Lower leg skin (tissue), 4 donors: ENCODE data around the gene KMT2E. TPM values are rescaled to one million over a fixed set of nuclear protein-coding genes. Genes with fewer than 3 reads are reported as not detected.

Experiments
- DNase-seq, 2 donors: peaks; one replicate each; pipeline ENCODE4 v3.0.0-alpha.2; 2019; ENCODE audit warnings: low spot score in 2 of 2
- H3K4me3 ChIP-seq: fragments of 200-600 bp; sonication (generic); 2 replicates; pipeline ENCODE4 v1.5.1; 2017; ENCODE audit warnings: mild to moderate bottlenecking, low read depth; ENCODE audit not compliant: poor library complexity, severe bottlenecking
- POLR2A ChIP-seq, 2 donors: fragments of 450-650 bp; IDR thresholded peaks; one replicate each; pipeline ENCODE4 v1.6.1; 2016 to 2017; ENCODE audit warnings: antibody characterized with exemption in 2 of 2, mild to moderate bottlenecking in 1 of 2, moderate library complexity in 1 of 2
- WGBS, 2 donors: methylation state at CpG; one replicate each; pipeline ENCODE4 v1.1.5; 2018; 5-methylcytosine and 5-hydroxymethylcytosine counted together
- intact Hi-C: fragments of 100-400 bp; cut with DNase I; formaldehyde crosslinking; loops from one replicate; pipeline ENCODE4 v1.15.0; 2023; ENCODE audit warnings: low total_unique reads
- total RNA-seq, 4 donors: library from RNA; depleted of rRNA; stranded (reverse); fragments of >200 nt; gene quantifications; one replicate each; pipeline ENCODE4 v1.1.0, GENCODE V29; 2016
- TF ChIP-seq, protein P1 (sequence below), 3 donors: fragments of 450-650 bp; IDR thresholded peaks; one replicate each; pipeline ENCODE4 v1.5.1; 2016; ENCODE audit warnings: antibody characterized with exemption in 3 of 3, mild to moderate bottlenecking in 3 of 3, moderate library complexity in 2 of 3

The KMT2E gene
- total RNA-seq, 4 donors from 2014 or later, result 86.4 to 130 (median 114) TPM

DNA sequence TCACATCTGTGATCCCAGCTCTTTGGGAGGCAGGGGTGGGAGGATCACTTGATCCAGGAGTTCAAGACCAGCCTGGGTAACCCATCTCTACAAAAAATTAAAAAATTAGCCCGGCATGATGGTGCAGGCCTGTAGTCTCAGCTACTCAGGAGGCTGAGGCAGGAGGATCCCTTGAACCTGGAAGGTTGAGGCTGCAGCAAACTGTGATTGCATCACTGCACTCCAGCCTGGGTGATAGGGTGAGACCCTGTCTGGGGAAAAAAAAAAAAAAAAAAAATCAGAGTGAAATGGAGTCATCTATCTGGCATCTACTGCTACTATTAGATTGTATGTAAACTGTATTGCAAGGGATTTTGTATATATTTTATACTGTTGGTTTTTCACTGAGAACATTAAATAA lies 59.1 kb downstream of the KMT2E start:
- intact Hi-C loops, result no loop called here
- H3K4me3 ChIP-seq, result no peak overlapping the region
- no peak for TF ChIP-seq POLR2A (IDR thresholded peaks at IDR 0.05)
- TF ChIP-seq, protein P1, sequence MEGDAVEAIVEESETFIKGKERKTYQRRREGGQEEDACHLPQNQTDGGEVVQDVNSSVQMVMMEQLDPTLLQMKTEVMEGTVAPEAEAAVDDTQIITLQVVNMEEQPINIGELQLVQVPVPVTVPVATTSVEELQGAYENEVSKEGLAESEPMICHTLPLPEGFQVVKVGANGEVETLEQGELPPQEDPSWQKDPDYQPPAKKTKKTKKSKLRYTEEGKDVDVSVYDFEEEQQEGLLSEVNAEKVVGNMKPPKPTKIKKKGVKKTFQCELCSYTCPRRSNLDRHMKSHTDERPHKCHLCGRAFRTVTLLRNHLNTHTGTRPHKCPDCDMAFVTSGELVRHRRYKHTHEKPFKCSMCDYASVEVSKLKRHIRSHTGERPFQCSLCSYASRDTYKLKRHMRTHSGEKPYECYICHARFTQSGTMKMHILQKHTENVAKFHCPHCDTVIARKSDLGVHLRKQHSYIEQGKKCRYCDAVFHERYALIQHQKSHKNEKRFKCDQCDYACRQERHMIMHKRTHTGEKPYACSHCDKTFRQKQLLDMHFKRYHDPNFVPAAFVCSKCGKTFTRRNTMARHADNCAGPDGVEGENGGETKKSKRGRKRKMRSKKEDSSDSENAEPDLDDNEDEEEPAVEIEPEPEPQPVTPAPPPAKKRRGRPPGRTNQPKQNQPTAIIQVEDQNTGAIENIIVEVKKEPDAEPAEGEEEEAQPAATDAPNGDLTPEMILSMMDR (IDR thresholded peaks at IDR 0.05), result no peak
- no peak for DNase-seq
- 100% methylated on average over 1 of the region's 1 CpG for WGBS, 2 donors

DNA sequence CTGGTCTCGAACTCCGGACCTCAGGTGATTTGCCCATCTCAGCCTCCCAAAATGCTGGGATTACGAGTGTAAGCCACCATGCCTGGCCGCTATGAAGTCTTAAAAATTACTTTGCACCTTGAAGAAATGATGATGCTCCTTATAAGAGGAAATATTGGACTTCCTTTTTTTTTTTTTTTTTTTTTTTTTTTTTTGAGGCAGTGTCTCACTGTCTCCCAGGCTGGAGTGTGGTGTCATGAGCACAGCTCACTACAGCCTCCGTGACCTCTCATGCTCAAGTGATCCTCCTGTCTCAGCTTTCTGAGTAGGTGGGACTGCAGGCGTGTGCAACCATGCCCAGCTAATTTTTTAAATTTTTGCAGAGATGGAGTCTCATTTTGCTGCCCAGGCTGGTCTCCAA lies 65.3 kb downstream of the KMT2E start:
- TF ChIP-seq, protein P1 (IDR thresholded peaks at IDR 0.05), result no peak
- no peak for TF ChIP-seq POLR2A (IDR thresholded peaks at IDR 0.05)
- H3K4me3 ChIP-seq, result no peak overlapping the region
- DNase-seq, result no peak
- 94 to 96% methylated on average over 6 of the region's 6 CpGs for WGBS, 2 donors
- intact Hi-C loops, result no loop called here

DNA sequence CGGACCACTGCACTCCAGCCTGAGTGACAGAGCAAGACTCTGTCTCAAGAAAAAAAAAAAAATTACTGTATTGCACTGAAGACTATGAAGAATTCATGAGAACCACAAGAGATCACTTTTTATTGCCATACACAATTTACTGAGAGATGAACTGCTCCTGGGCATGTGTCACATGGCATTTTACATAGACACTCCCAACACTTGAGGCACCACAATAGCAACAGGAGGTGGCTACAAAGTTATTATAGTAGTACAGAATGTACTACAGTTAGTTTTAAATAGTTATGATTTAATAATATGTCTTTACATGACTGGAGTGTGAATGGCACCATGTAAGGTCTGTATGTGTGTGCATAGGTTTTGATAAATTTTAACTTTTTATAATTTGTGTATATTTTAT lies 70.6 kb downstream of the KMT2E start:
- no peak for TF ChIP-seq POLR2A (IDR thresholded peaks at IDR 0.05)
- TF ChIP-seq, protein P1 (IDR thresholded peaks at IDR 0.05), result no peak
- intact Hi-C loops, result no loop called here
- 93 to 100% methylated on average over 1 of the region's 1 CpG for WGBS, 2 donors
- DNase-seq, result no peak
- no peak overlapping the region for H3K4me3 ChIP-seq

DNA sequence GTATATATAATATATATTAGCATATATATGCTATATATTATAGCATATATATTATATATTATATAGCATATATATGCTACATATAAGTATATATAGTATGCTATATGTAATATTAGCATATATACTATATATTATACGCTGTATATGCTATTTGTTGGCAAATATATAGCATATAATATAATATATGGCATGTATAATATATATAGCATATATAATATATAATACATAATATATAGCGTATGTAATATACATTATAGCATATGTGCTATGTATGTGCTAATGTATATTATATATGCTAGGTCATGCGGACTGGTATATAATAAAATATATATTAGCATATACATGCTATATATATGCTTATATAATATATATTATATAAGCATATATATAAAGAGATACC lies 72.8 kb downstream of the KMT2E start:
- WGBS, 2 donors, result 95 to 97% methylated on average over 3 of the region's 3 CpGs
- TF ChIP-seq POLR2A (IDR thresholded peaks at IDR 0.05), result no peak
- TF ChIP-seq, protein P1 (IDR thresholded peaks at IDR 0.05), result no peak
- H3K4me3 ChIP-seq, result no peak overlapping the region
- intact Hi-C loops, result no loop called here
- no peak for DNase-seq

DNA sequence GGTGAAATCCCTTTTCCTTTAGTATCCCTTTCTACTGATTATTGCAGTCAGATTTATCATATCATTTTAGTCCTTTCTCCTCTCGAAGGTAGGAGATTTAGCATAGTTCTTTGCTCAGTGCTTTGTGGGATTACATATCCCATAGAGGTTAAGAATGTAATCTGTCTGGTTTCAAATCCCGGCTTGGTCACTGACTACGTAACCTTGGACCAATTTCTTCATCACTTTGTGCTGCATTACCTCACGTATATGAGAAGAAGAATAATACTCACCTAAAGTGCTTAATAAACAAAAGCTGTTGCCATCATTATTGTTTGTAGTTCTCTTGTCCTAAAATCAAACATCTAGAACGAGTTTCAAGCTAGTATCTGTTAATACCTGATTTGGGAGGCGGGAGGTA lies 74.0 kb downstream of the KMT2E start:
- intact Hi-C loops, result no loop called here
- 82 to 92% methylated on average over 6 of the region's 6 CpGs for WGBS, 2 donors
- DNase-seq, result no peak
- TF ChIP-seq, protein P1 (IDR thresholded peaks at IDR 0.05), result no peak
- no peak for TF ChIP-seq POLR2A (IDR thresholded peaks at IDR 0.05)
- no peak overlapping the region for H3K4me3 ChIP-seq

DNA sequence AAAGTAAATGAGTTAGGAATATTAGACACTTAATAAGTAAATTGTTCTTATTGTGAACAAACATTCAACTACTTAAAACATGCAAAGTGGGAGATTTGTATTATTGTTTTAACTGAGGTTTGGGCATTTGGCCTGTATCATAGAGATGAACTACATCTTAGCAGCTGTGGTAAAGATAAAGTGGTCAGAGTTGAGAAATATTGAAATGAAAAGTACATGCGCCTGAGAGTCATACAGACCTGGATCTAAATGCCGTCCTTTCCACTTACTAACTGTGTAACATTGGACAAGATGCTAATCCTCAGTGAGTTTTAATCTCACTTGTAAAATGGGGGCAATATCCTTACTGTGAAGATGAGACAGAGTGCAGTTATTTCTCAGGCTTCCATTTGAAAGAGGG lies 74.5 kb downstream of the KMT2E start:
- intact Hi-C loops, result no loop called here
- WGBS, 2 donors, result 86 to 91% methylated on average over 2 of the region's 2 CpGs
- H3K4me3 ChIP-seq, result no peak overlapping the region

More for the DNA sequence above, 74.5 kb downstream of the KMT2E start:
- DNase-seq, result no peak
- TF ChIP-seq POLR2A (IDR thresholded peaks at IDR 0.05), result no peak
- TF ChIP-seq, protein P1 (IDR thresholded peaks at IDR 0.05), result no peak
